GM10266 (cell line): Measurements from ENCODE around the gene PIGQ.

Source experiments
- DNase-seq: peaks from one replicate; pipeline ENCODE4 v3.0.0; 2012; ENCODE audit errors: extremely low spot score
- CTCF ChIP-seq: IDR thresholded peaks from 2 replicates; pipeline ENCODE4 v1.5.1; 2012; ENCODE audit warnings: mild to moderate bottlenecking, low read depth; ENCODE audit not compliant: control insufficient read depth, insufficient read depth; ENCODE audit errors: missing control alignments

Gene PIGQ

DNA sequence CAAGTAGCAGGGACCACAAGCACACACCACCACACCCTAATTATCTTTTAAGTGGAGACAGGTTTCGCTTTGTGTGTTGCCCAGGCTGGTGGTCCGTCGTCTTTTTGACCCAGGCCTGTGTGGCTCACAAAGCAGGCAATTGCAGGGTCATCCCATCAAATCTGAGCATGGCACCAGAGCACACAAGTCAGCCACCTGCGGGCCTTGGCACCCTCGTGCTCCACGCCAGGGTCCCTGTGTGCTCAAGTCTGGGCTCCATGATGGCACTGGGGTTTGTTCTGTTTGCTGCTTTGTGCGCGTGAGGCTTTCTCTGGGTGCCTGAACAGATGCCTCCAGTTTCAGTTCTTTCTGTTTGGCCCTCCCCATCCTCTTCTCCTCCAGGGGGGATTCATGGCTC lies 44.6 kb upstream of the PIGQ start:
- TF ChIP-seq CTCF, result no peak

GRCh38 chr16:525520-526180 lies 44.1 kb upstream of the PIGQ start:
- peak; percentile 68 for DNase-seq
- peak; percentile 11 for TF ChIP-seq CTCF

More for the DNA sequence above, 44.6 kb upstream of the PIGQ start:
- DNase-seq, result no peak

GRCh38 chr16:526181-527014 lies 43.4 kb upstream of the PIGQ start:
- no peak for TF ChIP-seq CTCF
- DNase-seq, result no peak

- DNase-seq, result peak; percentile 96
- no peak for TF ChIP-seq CTCF
These were observed 42.5 kb upstream of the PIGQ start, which contains the start of gene CAPN15 for GRCh38 chr16:527015-527903. Gene CAPN15 (plus strand): TSS chr16:527712. CDS start chr16:546839, 19,127 bp downstream.

DNA sequence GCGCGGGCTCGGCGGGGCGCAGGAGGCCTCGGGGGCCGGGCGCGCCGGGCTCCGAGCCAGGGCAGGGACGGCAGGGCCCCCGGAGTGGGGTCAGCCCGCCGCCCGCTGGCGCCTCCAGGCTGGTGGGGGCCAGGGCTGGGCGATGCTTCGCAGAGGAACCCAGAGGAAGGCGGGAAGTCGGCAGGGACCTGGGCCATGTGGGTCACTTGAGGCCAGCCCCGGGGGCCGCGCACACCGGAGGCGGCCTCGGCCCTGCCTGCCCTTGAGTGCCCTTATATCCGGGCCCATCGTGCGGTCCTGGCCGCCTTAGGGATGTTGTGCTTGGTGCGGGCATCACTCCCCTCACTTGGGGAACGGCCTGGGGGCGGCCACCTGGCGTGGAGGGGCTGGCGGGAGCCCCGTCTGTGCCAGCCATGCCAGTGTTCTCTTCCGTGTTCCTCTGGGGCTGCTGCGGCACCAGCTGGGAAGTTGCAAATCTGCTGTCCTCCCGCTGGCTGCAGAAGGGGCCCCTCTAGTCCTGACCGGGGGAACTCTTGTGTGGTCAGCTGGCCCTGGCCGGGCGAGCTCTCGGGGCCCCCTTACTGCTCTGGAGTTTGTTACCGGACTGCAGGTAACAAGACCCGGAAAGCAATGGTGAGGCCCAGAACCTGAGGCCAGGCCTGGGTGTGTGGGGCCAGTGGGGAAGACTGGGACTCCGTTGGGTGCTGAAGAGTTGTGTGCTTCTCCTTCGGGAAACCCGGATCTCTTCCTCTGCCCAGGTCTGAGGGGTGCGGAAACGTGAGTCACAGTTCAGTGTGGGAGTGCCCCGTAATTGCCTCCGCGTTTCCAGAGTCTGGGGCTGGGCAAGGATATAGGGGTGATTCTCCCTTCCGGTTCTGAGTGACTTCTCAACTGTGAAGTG lies 41.4 kb upstream of the PIGQ start:
- no peak for DNase-seq
- no peak for TF ChIP-seq CTCF

DNA sequence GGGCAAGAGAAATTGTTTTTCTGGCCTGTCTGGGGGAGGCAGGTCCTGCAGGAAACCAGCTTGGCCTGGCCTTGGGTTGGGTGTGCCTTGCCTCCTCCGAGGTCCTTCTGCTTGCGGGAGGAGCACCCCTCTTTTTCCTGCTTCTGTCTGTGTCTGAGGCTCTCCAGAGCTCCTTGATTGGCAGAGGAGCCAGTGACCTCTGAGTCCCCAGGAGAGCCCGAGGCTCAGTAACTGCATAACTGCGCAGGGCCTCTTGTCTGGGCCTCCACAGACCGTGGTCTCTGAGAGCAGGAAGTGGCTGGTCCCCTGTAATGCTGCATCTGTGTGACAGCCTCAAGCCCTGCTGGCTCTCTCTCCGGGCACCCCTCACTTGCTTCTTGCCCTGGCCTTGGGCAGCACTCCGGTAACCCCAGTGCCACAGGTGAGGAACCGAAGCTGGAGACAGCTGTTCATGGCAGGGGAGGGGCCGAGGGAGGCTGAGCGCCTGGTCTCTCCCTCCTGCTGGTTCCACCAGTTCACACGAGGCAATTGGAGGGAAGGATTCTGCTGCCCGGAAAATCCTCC lies 40.7 kb upstream of the PIGQ start:
- no peak for DNase-seq
- no peak for TF ChIP-seq CTCF
